ENCODE data around the gene DMBX1.

Gene DMBX1

DNA sequence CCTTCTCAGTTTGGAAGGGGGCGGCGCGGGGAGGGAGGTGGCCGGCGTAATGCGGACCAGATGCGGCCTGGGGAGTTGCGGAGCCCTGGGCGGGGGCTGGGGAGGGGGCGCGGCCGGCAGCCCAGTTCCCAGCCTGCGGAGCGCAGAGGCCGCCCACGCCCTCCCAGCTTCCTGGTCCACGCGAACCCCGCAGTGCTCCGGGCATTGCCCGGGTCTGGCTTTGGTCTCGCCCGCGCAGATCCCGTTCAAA, 695 bp downstream of the DMBX1 start:
- DNase-seq (ENCODE audit: low read depth): no peak
- TF ChIP-seq, protein P1, sequence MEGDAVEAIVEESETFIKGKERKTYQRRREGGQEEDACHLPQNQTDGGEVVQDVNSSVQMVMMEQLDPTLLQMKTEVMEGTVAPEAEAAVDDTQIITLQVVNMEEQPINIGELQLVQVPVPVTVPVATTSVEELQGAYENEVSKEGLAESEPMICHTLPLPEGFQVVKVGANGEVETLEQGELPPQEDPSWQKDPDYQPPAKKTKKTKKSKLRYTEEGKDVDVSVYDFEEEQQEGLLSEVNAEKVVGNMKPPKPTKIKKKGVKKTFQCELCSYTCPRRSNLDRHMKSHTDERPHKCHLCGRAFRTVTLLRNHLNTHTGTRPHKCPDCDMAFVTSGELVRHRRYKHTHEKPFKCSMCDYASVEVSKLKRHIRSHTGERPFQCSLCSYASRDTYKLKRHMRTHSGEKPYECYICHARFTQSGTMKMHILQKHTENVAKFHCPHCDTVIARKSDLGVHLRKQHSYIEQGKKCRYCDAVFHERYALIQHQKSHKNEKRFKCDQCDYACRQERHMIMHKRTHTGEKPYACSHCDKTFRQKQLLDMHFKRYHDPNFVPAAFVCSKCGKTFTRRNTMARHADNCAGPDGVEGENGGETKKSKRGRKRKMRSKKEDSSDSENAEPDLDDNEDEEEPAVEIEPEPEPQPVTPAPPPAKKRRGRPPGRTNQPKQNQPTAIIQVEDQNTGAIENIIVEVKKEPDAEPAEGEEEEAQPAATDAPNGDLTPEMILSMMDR (IDR thresholded peaks at IDR 0.05; ENCODE audit: low read length, missing control alignments): no peak
- H3K4me3 ChIP-seq (replicated peaks; ENCODE audit: low read depth, low read length): no peak overlapping the region

DNA sequence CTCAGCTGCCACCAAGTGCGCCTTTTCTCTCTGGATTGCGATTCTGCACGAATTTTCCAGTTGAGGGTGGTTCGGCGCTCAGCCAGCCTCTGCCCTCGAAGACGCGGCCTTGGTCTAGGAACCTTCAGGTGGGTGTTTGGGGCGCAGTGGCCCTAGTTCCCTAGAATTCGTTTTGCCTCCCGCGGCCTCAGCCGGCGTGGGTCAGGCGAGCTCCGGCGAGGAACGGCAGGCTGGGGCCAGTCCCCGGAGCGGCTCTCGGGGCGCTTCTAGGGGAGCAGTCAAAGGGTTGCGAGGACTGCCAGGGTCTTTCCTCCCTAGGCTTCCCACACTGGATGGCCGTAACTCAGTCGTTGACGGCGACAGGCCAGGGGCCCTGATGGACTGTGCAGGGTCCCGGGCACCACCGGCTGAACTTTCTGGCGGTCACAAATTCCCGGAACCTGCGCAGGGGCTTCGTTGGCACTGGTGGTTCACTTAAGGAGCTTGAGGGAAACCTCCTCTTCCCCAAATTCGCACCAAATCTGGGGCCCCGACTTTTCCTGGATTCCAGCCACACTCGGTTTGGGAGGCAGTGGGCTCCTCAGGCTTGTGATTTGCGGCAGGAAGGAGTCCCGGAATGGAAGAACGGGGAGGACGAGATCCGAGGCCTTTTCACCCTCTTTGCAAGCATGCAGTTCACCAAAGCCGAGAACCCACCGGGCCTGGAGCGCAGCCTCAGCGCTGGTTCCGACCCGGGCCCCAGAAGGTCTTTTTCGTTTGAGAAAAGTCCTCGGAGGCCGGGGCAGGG, 1.2 kb downstream of the DMBX1 start:
- DNase-seq (ENCODE audit: low read depth): peak; percentile 1
- no peak overlapping the region for H3K4me3 ChIP-seq (replicated peaks; ENCODE audit: low read depth, low read length)
- TF ChIP-seq, protein P1 (IDR thresholded peaks at IDR 0.05; ENCODE audit: low read length, missing control alignments): no peak

GRCh38 chr1:46491443-46492268, 2.0 kb downstream of the DMBX1 start:
- H3K4me3 ChIP-seq (replicated peaks; ENCODE audit: low read depth, low read length): no peak overlapping the region
- TF ChIP-seq, protein P1 (IDR thresholded peaks at IDR 0.05; ENCODE audit: low read length, missing control alignments): no peak
- DNase-seq (ENCODE audit: low read depth): no peak

GRCh38 chr1:46492269-46492853, 2.7 kb downstream of the DMBX1 start:
- no peak overlapping the region for H3K4me3 ChIP-seq (replicated peaks; ENCODE audit: low read depth, low read length)
- TF ChIP-seq, protein P1 (IDR thresholded peaks at IDR 0.05; ENCODE audit: low read length, missing control alignments): no peak
- DNase-seq (ENCODE audit: low read depth): no peak

DNA sequence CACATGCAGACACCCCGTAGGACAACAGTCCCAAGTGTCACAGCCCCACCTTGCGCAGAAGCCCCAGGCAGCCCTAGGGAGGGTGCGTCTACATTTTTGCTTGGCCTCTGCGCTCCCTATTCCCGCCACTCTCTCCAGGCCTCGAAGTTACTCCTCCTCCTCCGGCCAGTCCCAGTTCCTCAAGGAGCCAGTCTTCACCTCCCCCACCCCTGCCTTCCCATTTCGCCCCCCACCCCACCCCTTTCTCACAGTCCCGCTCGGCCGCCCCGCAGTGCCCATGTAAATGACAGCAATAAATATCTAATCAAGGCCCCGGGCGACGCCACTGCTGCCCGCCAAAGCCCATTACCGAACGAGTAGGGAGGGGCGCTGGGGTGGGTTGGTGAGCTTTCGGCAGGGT, 3.2 kb downstream of the DMBX1 start:
- DNase-seq (ENCODE audit: low read depth): no peak
- H3K4me3 ChIP-seq (replicated peaks; ENCODE audit: low read depth, low read length): no peak overlapping the region
- TF ChIP-seq, protein P1 (IDR thresholded peaks at IDR 0.05; ENCODE audit: low read length, missing control alignments): no peak

DNA sequence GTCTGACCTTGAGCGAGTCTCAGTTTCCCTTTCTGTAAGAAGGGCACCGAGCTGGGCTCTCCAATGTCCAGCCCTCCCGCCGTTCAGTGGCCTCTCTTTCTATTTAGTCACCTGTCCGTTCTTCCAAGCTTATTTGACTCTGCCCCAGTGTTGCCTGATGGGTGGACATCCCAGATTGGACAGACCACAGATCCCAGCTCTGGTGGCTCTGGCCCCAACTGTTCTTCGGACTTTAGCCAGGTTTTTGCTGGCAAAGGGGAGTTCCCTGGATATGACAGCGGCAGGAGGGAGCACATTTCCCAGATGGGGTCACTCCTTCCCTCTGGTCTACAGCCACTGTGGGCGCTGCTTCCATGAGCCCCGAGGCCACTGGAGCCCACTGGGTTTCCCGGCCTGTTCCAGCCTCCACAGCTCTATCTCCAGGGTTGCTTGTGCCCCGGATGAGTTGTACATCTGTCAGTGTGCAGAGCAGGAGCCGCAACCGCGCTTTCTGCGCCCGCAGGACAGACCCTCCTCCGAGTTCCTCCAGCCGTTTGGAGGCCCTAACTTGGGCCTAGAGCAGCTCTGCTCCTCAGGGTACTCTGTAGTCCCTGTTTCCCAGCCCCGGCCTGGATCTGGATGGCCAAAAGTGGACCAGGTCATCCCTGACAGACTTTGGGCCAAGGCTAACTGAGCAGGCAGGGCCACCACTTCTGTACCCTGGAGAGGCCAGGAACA, 3.8 kb downstream of the DMBX1 start:
- no peak overlapping the region for H3K4me3 ChIP-seq (replicated peaks; ENCODE audit: low read depth, low read length)
- TF ChIP-seq, protein P1 (IDR thresholded peaks at IDR 0.05; ENCODE audit: low read length, missing control alignments): no peak
- DNase-seq (ENCODE audit: low read depth): no peak

Data from fibroblast of pulmonary artery (primary cell).